DLD1 (cell line): Measurements from ENCODE around the gene TGFBR3.
"Not testable (repeated sequence)": the region's sequence is repeated elsewhere in the genome, so short reads cannot be mapped to it uniquely, and the experiment has no call there.

Experiments used
- in situ Hi-C: cut with HindIII; loops from 2 replicates; pipeline ENCODE4 v1.10.0; 2017; ENCODE audit warnings: low sequenced_read_pairs

TGFBR3 gene

GRCh38 chr1:91884459-91885212, 1.3 kb downstream of the TGFBR3 start:
- in situ Hi-C loops: no loop called here

- in situ Hi-C loops: no loop called here
Measured at GRCh38 chr1:91883470-91883869, 2.5 kb downstream of the TGFBR3 start.

GRCh38 chr1:91881280-91881679, 4.7 kb downstream of the TGFBR3 start:
- in situ Hi-C loops: no loop called here

- in situ Hi-C loops: no loop called here
Measured at GRCh38 chr1:91879733-91880132, 6.2 kb downstream of the TGFBR3 start.

GRCh38 chr1:91877574-91878208, 8.3 kb downstream of the TGFBR3 start:
- in situ Hi-C loops: no loop called here

- in situ Hi-C loops: no loop called here
Measured at GRCh38 chr1:91876781-91877573, 9.0 kb downstream of the TGFBR3 start.

- in situ Hi-C loops: no loop called here
Measured at GRCh38 chr1:91876040-91876470, 9.9 kb downstream of the TGFBR3 start.

- in situ Hi-C loops: no loop called here
Measured at GRCh38 chr1:91874167-91874566, 11.8 kb downstream of the TGFBR3 start.

- in situ Hi-C loops: no loop called here
Measured at GRCh38 chr1:91872559-91873081, 13.3 kb downstream of the TGFBR3 start.

- in situ Hi-C loops: no loop called here
Measured at GRCh38 chr1:91872000-91872399, 14.0 kb downstream of the TGFBR3 start.

- in situ Hi-C loops: no loop called here
Measured at GRCh38 chr1:91870322-91870721, 15.6 kb downstream of the TGFBR3 start.

- in situ Hi-C loops: no loop called here
Measured at GRCh38 chr1:91866425-91866824, 19.5 kb downstream of the TGFBR3 start.

- in situ Hi-C loops: no loop called here
Measured at GRCh38 chr1:91864017-91864700, 21.8 kb downstream of the TGFBR3 start.

GRCh38 chr1:91863498-91863897, 22.5 kb downstream of the TGFBR3 start:
- in situ Hi-C loops: no loop called here

- in situ Hi-C loops: no loop called here
Measured at GRCh38 chr1:91862120-91862519, 23.8 kb downstream of the TGFBR3 start.

GRCh38 chr1:91857557-91858239, 28.3 kb downstream of the TGFBR3 start:
- in situ Hi-C loops: no loop called here

- in situ Hi-C loops: no loop called here
Measured at GRCh38 chr1:91856996-91857395, 29.0 kb downstream of the TGFBR3 start.

GRCh38 chr1:91854852-91855534, 31.0 kb downstream of the TGFBR3 start:
- in situ Hi-C loops: no loop called here

GRCh38 chr1:91853397-91853796, 32.6 kb downstream of the TGFBR3 start:
- in situ Hi-C loops: no loop called here

GRCh38 chr1:91852011-91852410, 33.9 kb downstream of the TGFBR3 start:
- in situ Hi-C loops: not testable (repeated sequence)
